Measurements from ENCODE around the gene GAL3ST2. TPM values are rescaled to one million over a fixed set of nuclear protein-coding genes. Genes with fewer than 3 reads are reported as not detected.
"Not testable (repeated sequence)": the region's sequence is repeated elsewhere in the genome, so short reads cannot be mapped to it uniquely, and the experiment has no call there.

GAL3ST2 gene
- total RNA-seq, 3 donors from 2014 or later (not counting 1 experiment from before 2014, with no cell fraction given) = 0.88 TPM; not detected in 2

DNA sequence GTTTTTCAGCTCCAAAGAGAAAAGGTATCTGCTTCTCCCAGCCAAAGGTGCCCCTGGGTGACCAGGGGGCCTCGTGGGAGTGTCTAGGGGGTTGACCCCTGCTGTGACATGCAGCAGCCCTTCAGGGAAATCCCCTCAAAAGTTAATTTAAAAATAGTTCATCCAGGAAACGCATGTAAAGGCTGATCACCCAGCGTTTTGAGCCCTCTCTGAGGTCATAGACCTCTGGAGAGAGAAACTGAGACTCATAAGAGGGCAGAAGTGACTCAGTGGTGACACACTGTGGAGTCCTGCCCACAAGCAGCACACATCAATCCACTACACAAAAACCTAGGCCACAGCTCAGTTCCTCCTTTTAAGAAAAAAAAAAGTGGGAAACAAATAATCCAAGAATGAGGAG is 11.9 kb downstream of the GAL3ST2 start:
- Mint-ChIP-seq H3K27ac (peak overlapping the region in 1 of 2 donors; percentile 48), H3K4me1 (peaks cover 23 to 24% of the 10 kb centered on the region in 2 donors), H3K36me3 (no peaks in the 10 kb centered on the region), H3K27me3 (ENCODE audit: low read depth in 2 of 2) (peaks cover 20 to 25% of the 10 kb centered on the region in 2 donors), H3K4me3 (no peak overlapping the region), H3K9me3 (no peaks in the 10 kb centered on the region)
- TF ChIP-seq, protein P1, sequence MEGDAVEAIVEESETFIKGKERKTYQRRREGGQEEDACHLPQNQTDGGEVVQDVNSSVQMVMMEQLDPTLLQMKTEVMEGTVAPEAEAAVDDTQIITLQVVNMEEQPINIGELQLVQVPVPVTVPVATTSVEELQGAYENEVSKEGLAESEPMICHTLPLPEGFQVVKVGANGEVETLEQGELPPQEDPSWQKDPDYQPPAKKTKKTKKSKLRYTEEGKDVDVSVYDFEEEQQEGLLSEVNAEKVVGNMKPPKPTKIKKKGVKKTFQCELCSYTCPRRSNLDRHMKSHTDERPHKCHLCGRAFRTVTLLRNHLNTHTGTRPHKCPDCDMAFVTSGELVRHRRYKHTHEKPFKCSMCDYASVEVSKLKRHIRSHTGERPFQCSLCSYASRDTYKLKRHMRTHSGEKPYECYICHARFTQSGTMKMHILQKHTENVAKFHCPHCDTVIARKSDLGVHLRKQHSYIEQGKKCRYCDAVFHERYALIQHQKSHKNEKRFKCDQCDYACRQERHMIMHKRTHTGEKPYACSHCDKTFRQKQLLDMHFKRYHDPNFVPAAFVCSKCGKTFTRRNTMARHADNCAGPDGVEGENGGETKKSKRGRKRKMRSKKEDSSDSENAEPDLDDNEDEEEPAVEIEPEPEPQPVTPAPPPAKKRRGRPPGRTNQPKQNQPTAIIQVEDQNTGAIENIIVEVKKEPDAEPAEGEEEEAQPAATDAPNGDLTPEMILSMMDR (IDR thresholded peaks at IDR 0.05) = no peak
- H3K36me3 ChIP-seq (ENCODE audit: control insufficient read depth, insufficient read depth, low read length) = no peaks in the 10 kb centered on the region
- no peak overlapping the region for H3K27ac ChIP-seq (ENCODE audit: low read length)
- WGBS (ENCODE audit: insufficient coverage) = 11% methylated on average over 3 of the region's 3 CpGs
- ATAC-seq = peak; percentile 60 to 93 (median 85)
- intact Hi-C loops (cut with micrococcal nuclease) = no loop called here
- peaks cover 5% of the 10 kb centered on the region for H3K4me1 ChIP-seq (ENCODE audit: control insufficient read depth, insufficient read depth, low read length)
- peak; percentile 16 to 36 for DNase-seq
- no peaks in the 10 kb centered on the region for H3K27me3 ChIP-seq (ENCODE audit: control insufficient read depth, insufficient read depth, low read length)
- H3K9me3 ChIP-seq (ENCODE audit: control insufficient read depth, insufficient read depth, low read length) = no peaks in the 10 kb centered on the region
- H3K4me3 ChIP-seq (ENCODE audit: low read length) = no peak overlapping the region

DNA sequence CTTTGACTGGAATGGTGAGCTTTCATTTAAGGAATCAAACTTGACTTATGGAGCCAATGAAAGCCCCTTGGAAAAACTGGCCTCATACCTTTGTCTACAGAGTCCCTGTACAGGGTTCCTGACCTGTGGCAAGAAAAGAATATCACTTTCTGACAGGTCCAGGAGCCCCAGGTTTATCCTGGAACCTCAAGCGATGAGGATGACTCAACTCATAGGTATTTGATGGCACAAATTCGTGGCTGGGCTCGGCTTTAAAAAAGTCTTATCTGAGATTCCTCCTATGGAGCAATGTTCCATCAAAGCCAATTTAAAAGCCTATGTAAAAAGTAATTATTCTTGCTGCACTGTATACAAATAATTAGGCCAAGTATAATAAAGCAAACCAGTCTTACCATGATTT is 14.8 kb downstream of the GAL3ST2 start:
- intact Hi-C loops (cut with micrococcal nuclease); H3K36me3 ChIP-seq (ENCODE audit: control insufficient read depth, insufficient read depth, low read length); H3K36me3 Mint-ChIP-seq; H3K27me3 ChIP-seq (ENCODE audit: control insufficient read depth, insufficient read depth, low read length); H3K27ac ChIP-seq (ENCODE audit: low read length); DNase-seq; H3K27ac Mint-ChIP-seq; ATAC-seq; H3K9me3 Mint-ChIP-seq; H3K4me1 ChIP-seq (ENCODE audit: control insufficient read depth, insufficient read depth, low read length); H3K4me3 ChIP-seq (ENCODE audit: low read length); H3K9me3 ChIP-seq (ENCODE audit: control insufficient read depth, insufficient read depth, low read length); H3K4me3 Mint-ChIP-seq: not testable (repeated sequence)
- Mint-ChIP-seq H3K4me1 (peaks cover 23 to 24% of the 10 kb centered on the region in 2 donors), H3K27me3 (ENCODE audit: low read depth in 2 of 2) (peaks cover 15 to 24% of the 10 kb centered on the region in 2 donors)
- WGBS (ENCODE audit: insufficient coverage) = 92% methylated on average over 3 of the region's 3 CpGs

DNA sequence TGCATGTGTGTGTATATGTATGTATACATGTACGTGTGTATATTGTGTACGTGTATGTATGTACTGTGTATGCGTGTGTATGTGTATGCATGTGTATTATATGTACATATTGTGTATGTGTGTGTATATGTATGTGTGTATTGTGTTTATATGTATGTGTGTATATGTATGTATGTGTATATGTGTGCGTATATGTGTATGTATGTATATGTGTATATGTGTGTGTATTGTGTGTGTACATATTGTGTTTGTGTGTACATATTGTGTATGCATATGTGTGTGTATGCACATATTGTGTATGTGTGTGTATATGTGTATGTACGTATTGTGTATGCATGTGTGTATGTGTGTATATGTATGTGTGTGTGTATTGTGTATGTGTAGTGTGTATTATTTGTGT is 16.8 kb downstream of the GAL3ST2 start:
- no peaks in the 10 kb centered on the region for H3K27me3 ChIP-seq (ENCODE audit: control insufficient read depth, insufficient read depth, low read length)
- no peak overlapping the region for H3K27ac Mint-ChIP-seq
- intact Hi-C loops (cut with micrococcal nuclease) = no loop called here
- 98% methylated on average over 5 of the region's 5 CpGs for WGBS (ENCODE audit: insufficient coverage)
- no peak overlapping the region for H3K4me3 ChIP-seq (ENCODE audit: low read length)
- H3K36me3 Mint-ChIP-seq = no peaks in the 10 kb centered on the region
- H3K9me3 Mint-ChIP-seq = no peaks in the 10 kb centered on the region
- H3K27me3 Mint-ChIP-seq (ENCODE audit: low read depth in 2 of 2) = peaks cover 15 to 19% of the 10 kb centered on the region in 2 donors
- H3K9me3 ChIP-seq (ENCODE audit: control insufficient read depth, insufficient read depth, low read length) = no peaks in the 10 kb centered on the region
- DNase-seq (no peak), ATAC-seq (no peak)
- H3K4me1 ChIP-seq (ENCODE audit: control insufficient read depth, insufficient read depth, low read length) = peaks cover 3% of the 10 kb centered on the region
- TF ChIP-seq, protein P1 (IDR thresholded peaks at IDR 0.05) = no peak
- H3K4me3 Mint-ChIP-seq = no peak overlapping the region
- peaks cover 8 to 10% of the 10 kb centered on the region in 2 donors for H3K4me1 Mint-ChIP-seq
- H3K27ac ChIP-seq (ENCODE audit: low read length) = no peak overlapping the region
- H3K36me3 ChIP-seq (ENCODE audit: control insufficient read depth, insufficient read depth, low read length) = no peaks in the 10 kb centered on the region

DNA sequence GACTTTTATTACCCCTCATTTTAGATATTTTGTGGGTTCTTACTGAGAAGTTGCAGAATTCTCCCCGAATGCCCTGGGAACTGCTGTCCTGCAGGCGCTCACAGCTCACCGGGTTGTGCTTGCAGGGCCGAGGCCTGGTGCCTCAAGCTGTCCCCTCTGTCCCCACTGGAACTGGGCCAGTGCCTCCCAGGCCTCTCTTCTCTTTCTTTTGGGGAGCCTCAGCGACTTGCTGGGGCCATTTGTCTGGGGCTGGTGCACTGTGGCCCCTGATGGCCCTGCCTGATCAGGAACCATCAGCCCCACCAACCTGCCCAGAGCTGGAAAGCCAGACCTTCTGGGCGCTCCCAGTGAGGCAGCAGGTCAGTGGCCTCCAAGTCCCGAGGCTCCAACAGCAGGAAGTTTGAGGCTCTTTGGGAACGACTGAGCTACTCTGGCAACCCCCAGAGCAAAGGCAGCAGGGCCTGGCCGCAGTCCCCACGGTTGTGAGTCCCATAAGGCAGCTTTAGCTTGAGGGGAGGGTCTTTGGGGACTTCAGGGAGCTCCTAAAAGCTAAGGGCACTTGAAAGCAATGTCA is 17.7 kb downstream of the GAL3ST2 start:
- Histone ChIP-seq H3K4me1 (ENCODE audit: control insufficient read depth, insufficient read depth, low read length) (no peaks in the 10 kb centered on the region), H3K9me3 (ENCODE audit: control insufficient read depth, insufficient read depth, low read length) (no peaks in the 10 kb centered on the region), H3K4me3 (ENCODE audit: low read length) (no peak overlapping the region), H3K27me3 (ENCODE audit: control insufficient read depth, insufficient read depth, low read length) (no peaks in the 10 kb centered on the region), H3K27ac (ENCODE audit: low read length) (no peak overlapping the region), H3K36me3 (ENCODE audit: control insufficient read depth, insufficient read depth, low read length) (no peaks in the 10 kb centered on the region)
- no peak for ATAC-seq
- intact Hi-C loops (cut with micrococcal nuclease) = no loop called here
- H3K9me3 Mint-ChIP-seq = no peaks in the 10 kb centered on the region
- H3K27ac Mint-ChIP-seq = no peak overlapping the region
- peaks cover 0 to under 1% of the 10 kb centered on the region in 2 donors for H3K4me1 Mint-ChIP-seq
- H3K27me3 Mint-ChIP-seq (ENCODE audit: low read depth in 2 of 2) = peaks cover 15 to 19% of the 10 kb centered on the region in 2 donors
- TF ChIP-seq, protein P1 (IDR thresholded peaks at IDR 0.05) = no peak
- WGBS (ENCODE audit: insufficient coverage) = 88% methylated on average over 10 of the region's 10 CpGs
- H3K36me3 Mint-ChIP-seq = no peaks in the 10 kb centered on the region
- no peak for DNase-seq
- H3K4me3 Mint-ChIP-seq = no peak overlapping the region
